Colonic mucosa (tissue), 4 donors: ENCODE data around the gene ARHGAP26. TPM values are rescaled to one million over a fixed set of nuclear protein-coding genes. Genes with fewer than 3 reads are reported as not detected.
A peak's percentile ranks its signal among the peaks of the same experiment; 100 is the strongest.

Experiments
- DNase-seq: peaks from one replicate; pipeline ENCODE4 v3.0.0-alpha.2; 2020
- H3K27ac ChIP-seq: fragments of 200-600 bp; one replicate; pipeline ENCODE4 v1.8.0; 2021
- H3K27me3 ChIP-seq: fragments of 200-600 bp; one replicate; pipeline ENCODE4 v1.8.0; 2021
- H3K36me3 ChIP-seq: fragments of 200-600 bp; one replicate; pipeline ENCODE4 v1.8.0; 2021
- H3K4me1 ChIP-seq: fragments of 200-600 bp; one replicate; pipeline ENCODE4 v1.8.0; 2021; ENCODE audit warnings: mild to moderate bottlenecking
- H3K4me3 ChIP-seq: fragments of 200-600 bp; one replicate; pipeline ENCODE4 v1.8.0; 2021
- H3K9ac ChIP-seq, 2 donors: one replicate each; pipeline ENCODE4 v1.7.0; 2013; ENCODE audit warnings: control low read depth in 2 of 2, low read depth in 2 of 2, low read length in 2 of 2
- H3K9me3 ChIP-seq: fragments of 200-600 bp; one replicate; pipeline ENCODE4 v1.8.0; 2021
- CTCF ChIP-seq: fragments of 200-600 bp; IDR thresholded peaks from one replicate; pipeline ENCODE4 v1.8.0; 2022; ENCODE audit warnings: antibody characterized with exemption, mild to moderate bottlenecking
- intact Hi-C: fragments of 100-400 bp; cut with DNase I; formaldehyde crosslinking; loops from one replicate; pipeline ENCODE4 v1.14.1; 2022
- total RNA-seq, 2 donors: library from RNA; stranded (reverse); fragmentation: NEBNext Ultra II Directional in 1 of 2; extraction: Animal tissue kit (Norgen Biotek cat#: 25700) in 1 of 2; gene quantifications; one replicate each; pipeline ENCODE4 v1.2.1, GENCODE V29; 2021
- donor health status: healthy.
- donor health status: DM: no; HTN: no; CAD: no.
- donor health status: DM: no; HTN: no; CAD: no.

The ARHGAP26 gene
- total RNA-seq, 2 donors from 2014 or later: 59.1 to 74.0 TPM

GRCh38 chr5:142815469-142815868 is 45.3 kb downstream of the ARHGAP26 start:
- Histone ChIP-seq H3K27me3 (no peaks in the 10 kb centered on the region), H3K4me1 (peaks cover 28% of the 10 kb centered on the region), H3K4me3 (no peak overlapping the region), H3K9ac (no peak overlapping the region), H3K9me3 (no peaks in the 10 kb centered on the region), H3K36me3 (no peaks in the 10 kb centered on the region), H3K27ac (no peak overlapping the region)
- no peak for TF ChIP-seq CTCF
- intact Hi-C loops: no loop called here
- no peak for DNase-seq

GRCh38 chr5:142816531-142817430 is 46.6 kb downstream of the ARHGAP26 start:
- H3K4me1 ChIP-seq: peaks cover 28% of the 10 kb centered on the region

GRCh38 chr5:142817949-142818431 is 47.8 kb downstream of the ARHGAP26 start:
- no peak for TF ChIP-seq CTCF
- intact Hi-C loops: no loop called here
- Histone ChIP-seq H3K36me3 (no peaks in the 10 kb centered on the region), H3K9ac (peak overlapping the region in 1 of 2 donors; percentile 82), H3K27me3 (no peaks in the 10 kb centered on the region), H3K9me3 (no peaks in the 10 kb centered on the region), H3K4me1 (peaks cover 28% of the 10 kb centered on the region), H3K4me3 (no peak overlapping the region), H3K27ac (peak overlapping the region; percentile 74)
- DNase-seq: peak; percentile 84

More at GRCh38 chr5:142816531-142817430, 46.6 kb downstream of the ARHGAP26 start:
- H3K27ac ChIP-seq: peak overlapping the region; percentile 74
- no peaks in the 10 kb centered on the region for H3K9me3 ChIP-seq
- no peaks in the 10 kb centered on the region for H3K27me3 ChIP-seq
- H3K4me3 ChIP-seq: no peak overlapping the region
- no peaks in the 10 kb centered on the region for H3K36me3 ChIP-seq
- intact Hi-C loops: no loop called here
- peak overlapping the region in 1 of 2 donors; percentile 82 for H3K9ac ChIP-seq
- no peak for DNase-seq
- no peak for TF ChIP-seq CTCF

GRCh38 chr5:142819292-142819691 is 49.1 kb downstream of the ARHGAP26 start:
- peaks cover 28% of the 10 kb centered on the region for H3K4me1 ChIP-seq
- no peaks in the 10 kb centered on the region for H3K27me3 ChIP-seq
- no peaks in the 10 kb centered on the region for H3K9me3 ChIP-seq
- H3K36me3 ChIP-seq: no peaks in the 10 kb centered on the region
- peak overlapping the region in 1 of 2 donors; percentile 82 for H3K9ac ChIP-seq
- peak overlapping the region; percentile 74 for H3K27ac ChIP-seq
- no peak overlapping the region for H3K4me3 ChIP-seq
- intact Hi-C loops: no loop called here
- peak; percentile 62 for DNase-seq
- TF ChIP-seq CTCF: no peak

GRCh38 chr5:142819825-142820224 is 49.6 kb downstream of the ARHGAP26 start:
- no peaks in the 10 kb centered on the region for H3K9me3 ChIP-seq
- TF ChIP-seq CTCF: no peak
- intact Hi-C loops: no loop called here
- H3K4me3 ChIP-seq: no peak overlapping the region
- no peaks in the 10 kb centered on the region for H3K36me3 ChIP-seq
- H3K9ac ChIP-seq: peak overlapping the region in 1 of 2 donors; percentile 63
- DNase-seq: no peak
- no peaks in the 10 kb centered on the region for H3K27me3 ChIP-seq
- H3K27ac ChIP-seq: peak overlapping the region; percentile 74
- peaks cover 28% of the 10 kb centered on the region for H3K4me1 ChIP-seq
